DND-41 (cell line): ENCODE measurements around the gene XRCC3.

Experiments
- ATAC-seq: fragments of 200-7000 bp; cut with Tn5 transposase; 3 replicates; pipeline ENCODE4 v1.9.1; 2021; ENCODE audit warnings: low read depth; ENCODE audit not compliant: insufficient read depth
- DNase-seq: peaks from one replicate; pipeline ENCODE4 v3.0.0-alpha.2; 2020
- H2AFZ ChIP-seq: 2 replicates; pipeline ENCODE4 v1.6.0; 2012; ENCODE audit warnings: low read depth, low read length
- H3K27ac ChIP-seq: 2 replicates; pipeline ENCODE4 v1.5.1; 2012; ENCODE audit warnings: low read length, inconsistent platforms
- H3K27me3 ChIP-seq: fragments of 200-600 bp; sonication (generic); 2 replicates; pipeline ENCODE4 v1.6.0; 2012; ENCODE audit warnings: low read length, mild to moderate bottlenecking, inconsistent platforms; ENCODE audit not compliant: insufficient read depth, poor library complexity
- H3K36me3 ChIP-seq: 2 replicates; pipeline ENCODE4 v1.5.1; 2012; ENCODE audit warnings: low read length, inconsistent platforms; ENCODE audit not compliant: insufficient read depth
- H3K4me1 ChIP-seq: 2 replicates; pipeline ENCODE4 v1.5.1; 2012; ENCODE audit warnings: mild to moderate bottlenecking, low read length; ENCODE audit not compliant: insufficient read depth
- H3K4me2 ChIP-seq: 2 replicates; pipeline ENCODE4 v1.6.0; 2012; ENCODE audit warnings: mild to moderate bottlenecking, moderate library complexity, low read length, inconsistent platforms; ENCODE audit not compliant: insufficient read depth
- H3K4me3 ChIP-seq, 2 experiments: fragments of 200-600 bp in 1 of 2; shearing (Covaris generic) in 1 of 2; 2 replicates each; pipeline ENCODE4 v1.5.1; 2012 to 2016; ENCODE audit warnings: inconsistent platforms in 2 of 2, low read length in 2 of 2, mild to moderate bottlenecking in 2 of 2, low read depth in 1 of 2, moderate library complexity in 1 of 2
- H3K79me2 ChIP-seq: 2 replicates; pipeline ENCODE4 v1.6.0; 2012; ENCODE audit warnings: low read length, inconsistent platforms; ENCODE audit not compliant: insufficient read depth
- H3K9ac ChIP-seq: 2 replicates; pipeline ENCODE4 v1.6.0; 2012; ENCODE audit warnings: low read depth, mild to moderate bottlenecking, inconsistent platforms, low read length, moderate library complexity
- H3K9me3 ChIP-seq: 2 replicates; pipeline ENCODE4 v1.5.1; 2012; ENCODE audit warnings: low read length, moderate library complexity, mild to moderate bottlenecking, inconsistent platforms; ENCODE audit not compliant: insufficient read depth, severe bottlenecking
- H4K20me1 ChIP-seq: 2 replicates; pipeline ENCODE4 v1.6.0; 2012; ENCODE audit warnings: low read length; ENCODE audit not compliant: insufficient read depth
- CTCF ChIP-seq: IDR thresholded peaks from 2 replicates; pipeline ENCODE4 v1.5.1; 2012; ENCODE audit warnings: borderline replicate concordance, low read length, moderate library complexity, mild to moderate bottlenecking; ENCODE audit not compliant: poor library complexity, severe bottlenecking; ENCODE audit errors: extremely low read depth
- EZH2 ChIP-seq: IDR thresholded peaks from 3 replicates; pipeline ENCODE4 v1.6.1; 2012; ENCODE audit warnings: borderline replicate concordance, low read depth, mild to moderate bottlenecking, moderate library complexity, low read length, inconsistent platforms; ENCODE audit not compliant: severe bottlenecking

Gene XRCC3

DNA sequence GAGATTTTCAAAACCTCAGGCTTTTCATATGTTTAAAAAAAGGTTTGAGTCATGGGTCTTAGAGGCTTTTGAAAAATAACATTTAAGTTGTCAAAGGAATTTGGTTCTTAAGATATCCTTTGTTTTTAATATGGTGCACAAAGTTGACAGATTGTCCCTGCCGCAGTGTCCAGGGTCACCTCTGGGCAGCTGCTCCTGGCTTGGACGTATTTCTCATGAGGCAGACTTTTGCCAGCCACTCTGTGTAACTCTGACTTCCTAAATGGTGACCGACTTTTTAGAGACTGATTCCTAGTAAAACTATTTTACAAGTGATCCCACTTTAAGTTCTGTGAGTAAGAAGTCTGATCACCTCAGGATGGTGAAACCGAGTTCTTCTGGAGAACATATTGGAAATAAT is 27.5 kb downstream of the XRCC3 start:
- Histone ChIP-seq H3K27me3 (no peaks in the 10 kb centered on the region), H3K27ac (no peak overlapping the region), H3K4me2 (no peak overlapping the region), H2AFZ (no peak overlapping the region), H3K36me3 (peaks cover 88% of the 10 kb centered on the region), H3K4me1 (no peaks in the 10 kb centered on the region), H3K9ac (no peak overlapping the region), H3K9me3 (no peaks in the 10 kb centered on the region), H4K20me1 (peaks cover 12% of the 10 kb centered on the region; the same call in 1 of the 2 replicates), H3K4me3 (no peak overlapping the region), H3K79me2 (peaks cover 2% of the 10 kb centered on the region; the same call in 1 of the 2 replicates)
- TF ChIP-seq CTCF (no peak), EZH2 (no peak)
- no peak for DNase-seq
- ATAC-seq: no peak

DNA sequence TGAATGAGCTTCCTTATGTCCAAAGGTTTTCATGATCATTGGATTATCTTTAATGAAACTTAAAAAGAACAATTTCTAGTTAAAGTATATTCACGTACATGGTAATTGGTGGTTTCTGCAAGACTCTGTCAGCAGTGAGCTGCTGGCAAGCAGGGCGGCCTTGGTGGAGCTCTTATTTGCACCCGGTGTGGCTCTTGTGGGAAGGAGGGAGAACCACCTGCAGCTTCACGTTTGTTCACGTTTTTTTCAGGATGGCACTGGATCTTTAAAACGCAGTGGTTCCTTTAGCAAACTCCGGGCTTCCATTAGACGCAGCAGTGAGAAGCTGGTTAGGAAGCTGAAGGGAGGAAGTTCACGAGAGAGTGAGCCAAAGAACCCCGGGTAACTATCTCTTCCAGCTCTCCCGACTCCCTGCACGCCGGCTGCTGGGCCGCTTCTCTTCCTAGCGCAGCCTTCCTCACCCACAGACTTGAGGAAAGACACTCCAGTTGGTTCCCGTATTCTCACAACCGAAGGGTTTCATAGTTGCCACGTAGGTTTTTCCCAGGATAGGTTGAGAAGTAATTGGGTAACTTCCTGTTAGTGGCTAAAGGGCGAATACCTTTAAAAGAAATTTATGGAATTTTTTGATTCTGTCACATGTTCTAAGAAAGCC is 28.3 kb downstream of the XRCC3 start:
- Histone ChIP-seq H3K4me2 (no peak overlapping the region), H3K4me1 (no peaks in the 10 kb centered on the region), H3K9me3 (no peaks in the 10 kb centered on the region), H3K4me3 (no peak overlapping the region), H3K79me2 (peaks cover 2% of the 10 kb centered on the region; the same call in 1 of the 2 replicates), H4K20me1 (peaks cover 8% of the 10 kb centered on the region; the same call in 1 of the 2 replicates), H3K27ac (no peak overlapping the region), H3K9ac (no peak overlapping the region), H3K36me3 (peaks cover 85% of the 10 kb centered on the region), H2AFZ (no peak overlapping the region), H3K27me3 (no peaks in the 10 kb centered on the region)
- ATAC-seq (no peak), DNase-seq (no peak)
- TF ChIP-seq EZH2 (no peak), CTCF (no peak)

GRCh38 chr14:103685276-103686211 is 29.7 kb downstream of the XRCC3 start:
- H3K4me1 ChIP-seq: no peaks in the 10 kb centered on the region
- H3K27ac ChIP-seq: no peak overlapping the region
- H3K9ac ChIP-seq: no peak overlapping the region
- H4K20me1 ChIP-seq: peaks cover 9% of the 10 kb centered on the region; the same call in 1 of the 2 replicates
- H3K9me3 ChIP-seq: no peaks in the 10 kb centered on the region
- peaks cover 91% of the 10 kb centered on the region for H3K36me3 ChIP-seq
- no peaks in the 10 kb centered on the region for H3K27me3 ChIP-seq
- no peak for TF ChIP-seq EZH2
- TF ChIP-seq CTCF: no peak
- H3K4me3 ChIP-seq: no peak overlapping the region
- H3K79me2 ChIP-seq: peaks cover 2% of the 10 kb centered on the region; the same call in 1 of the 2 replicates
- ATAC-seq: no peak
- no peak overlapping the region for H2AFZ ChIP-seq
- no peak overlapping the region for H3K4me2 ChIP-seq
- DNase-seq: no peak
